Activated T-cell treated with anti-CD3 and anti-CD28 coated beads for 4 hours (primary cell): ENCODE measurements around the gene ABCA10.

ENCODE experiments used
- DNase-seq: peaks from one replicate; pipeline ENCODE4 v3.0.0-alpha.2; 2020

The ABCA10 gene

GRCh38 chr17:69154267-69154666 lies 74.4 kb downstream of the ABCA10 start:
- no peak for DNase-seq

GRCh38 chr17:69150333-69150732 lies 78.3 kb downstream of the ABCA10 start:
- DNase-seq: no peak

- DNase-seq: no peak
Observed at GRCh38 chr17:69147460-69147859, 81.2 kb downstream of the ABCA10 start.

GRCh38 chr17:69144331-69145255 lies 84.0 kb downstream of the ABCA10 start:
- DNase-seq: no peak

GRCh38 chr17:69143683-69144231 lies 84.9 kb downstream of the ABCA10 start:
- no peak for DNase-seq

GRCh38 chr17:69143151-69143550 lies 85.5 kb downstream of the ABCA10 start:
- DNase-seq: no peak

GRCh38 chr17:69142175-69142802 lies 86.3 kb downstream of the ABCA10 start:
- DNase-seq: no peak

- no peak for DNase-seq
Observed at GRCh38 chr17:69141431-69142174, 87.0 kb downstream of the ABCA10 start, which contains the start of gene ABCA6. ABCA6 (minus strand) TSS chr17:69141895; CDS start chr17:69140703, 1,192 bp downstream.

- no peak for DNase-seq
Observed at GRCh38 chr17:69134112-69134511, 94.5 kb downstream of the ABCA10 start.

- DNase-seq: no peak
Observed at GRCh38 chr17:69130627-69131296, 97.9 kb downstream of the ABCA10 start.

GRCh38 chr17:69123626-69124025 lies 105.0 kb downstream of the ABCA10 start:
- DNase-seq: no peak

- DNase-seq: no peak
Observed at GRCh38 chr17:69122065-69122464, 106.6 kb downstream of the ABCA10 start.

GRCh38 chr17:69117855-69118784 lies 110.5 kb downstream of the ABCA10 start:
- no peak for DNase-seq

GRCh38 chr17:69111794-69112193 lies 116.8 kb downstream of the ABCA10 start:
- no peak for DNase-seq

- no peak for DNase-seq
Observed at GRCh38 chr17:69105907-69106730, 122.5 kb downstream of the ABCA10 start.

GRCh38 chr17:69103557-69104233 lies 124.9 kb downstream of the ABCA10 start:
- DNase-seq: no peak

- no peak for DNase-seq
Observed at GRCh38 chr17:69098625-69099024, 130.0 kb downstream of the ABCA10 start.
